Activated gamma-delta T cell (primary cell): Measurements from ENCODE around the gene ETV6.
"Not testable (repeated sequence)": the region's sequence is repeated elsewhere in the genome, so short reads cannot be mapped to it uniquely, and the experiment has no call there.

ENCODE experiments used
- DNase-seq: peaks from one replicate; lab custom pipeline; 2025; lab: John Stamatoyannopoulos, UW

ETV6 gene

GRCh38 chr12:11667171-11667570, 17.7 kb downstream of the ETV6 start:
- no peak for DNase-seq

- no peak for DNase-seq
Measured at GRCh38 chr12:11668611-11669010, 19.1 kb downstream of the ETV6 start.

GRCh38 chr12:11669348-11669747, 19.9 kb downstream of the ETV6 start:
- no peak for DNase-seq

GRCh38 chr12:11672256-11673191, 23.1 kb downstream of the ETV6 start:
- no peak for DNase-seq

- DNase-seq, result no peak
Measured at GRCh38 chr12:11673666-11674461, 24.4 kb downstream of the ETV6 start.

- no peak for DNase-seq
Measured at GRCh38 chr12:11674894-11675390, 25.5 kb downstream of the ETV6 start.

GRCh38 chr12:11676052-11676451, 26.6 kb downstream of the ETV6 start:
- no peak for DNase-seq

GRCh38 chr12:11677093-11677492, 27.6 kb downstream of the ETV6 start:
- no peak for DNase-seq

GRCh38 chr12:11677752-11678151, 28.3 kb downstream of the ETV6 start:
- no peak for DNase-seq

- DNase-seq, result no peak
Measured at GRCh38 chr12:11678781-11679180, 29.3 kb downstream of the ETV6 start.

- DNase-seq, result no peak
Measured at GRCh38 chr12:11681207-11681606, 31.7 kb downstream of the ETV6 start.

GRCh38 chr12:11681695-11682094, 32.2 kb downstream of the ETV6 start:
- DNase-seq, result not testable (repeated sequence)

- DNase-seq, result no peak
Measured at GRCh38 chr12:11684393-11684792, 34.9 kb downstream of the ETV6 start.

- DNase-seq, result no peak
Measured at GRCh38 chr12:11684811-11685210, 35.3 kb downstream of the ETV6 start.

GRCh38 chr12:11685316-11685715, 35.8 kb downstream of the ETV6 start:
- no peak for DNase-seq

- DNase-seq, result no peak
Measured at GRCh38 chr12:11685716-11686115, 36.2 kb downstream of the ETV6 start.

GRCh38 chr12:11686120-11686519, 36.6 kb downstream of the ETV6 start:
- DNase-seq, result no peak

- DNase-seq, result no peak
Measured at GRCh38 chr12:11687528-11687927, 38.1 kb downstream of the ETV6 start.

- no peak for DNase-seq
Measured at GRCh38 chr12:11688379-11688778, 38.9 kb downstream of the ETV6 start.

GRCh38 chr12:11688831-11689230, 39.4 kb downstream of the ETV6 start:
- DNase-seq, result no peak

GRCh38 chr12:11689591-11690186, 40.2 kb downstream of the ETV6 start:
- DNase-seq, result no peak

GRCh38 chr12:11693067-11693466, 43.6 kb downstream of the ETV6 start:
- no peak for DNase-seq
